Fibroblast of villous mesenchyme (primary cell): Measurements from ENCODE around the gene TPM3. TPM values are rescaled to one million over a fixed set of nuclear protein-coding genes. Genes with fewer than 3 reads are reported as not detected.

ENCODE experiments used
- DNase-seq: peaks from one replicate; pipeline ENCODE4 v3.0.0-alpha.2; 2010; ENCODE audit warnings: low read depth
- H3K4me3 ChIP-seq: 2 replicates; pipeline ENCODE4 v1.5.1; 2011; ENCODE audit warnings: low read depth, mild to moderate bottlenecking, low read length
- CTCF ChIP-seq: IDR thresholded peaks from 2 replicates; pipeline ENCODE4 v1.5.1; 2012; ENCODE audit warnings: low read depth, mild to moderate bottlenecking, low read length; ENCODE audit not compliant: insufficient read depth
- total RNA-seq: library from RNA; depleted of rRNA; stranded (reverse); fragments of >200 nt; gene quantifications from 2 replicates; pipeline ENCODE4 v1.2.3, GENCODE V29; 2012

Gene TPM3
- total RNA-seq, 1 donor: 503 TPM

- TF ChIP-seq CTCF: no peak
- no peak for DNase-seq
- no peak overlapping the region for H3K4me3 ChIP-seq
These were observed 20.7 kb downstream of the TPM3 start for GRCh38 chr1:154171223-154171583.

- no peak for DNase-seq
- no peak for TF ChIP-seq CTCF
These were observed 21.2 kb downstream of the TPM3 start for GRCh38 chr1:154170547-154171222.

GRCh38 chr1:154167461-154167860, 24.4 kb downstream of the TPM3 start:
- no peak for TF ChIP-seq CTCF
- no peak overlapping the region for H3K4me3 ChIP-seq
- DNase-seq: no peak

More at GRCh38 chr1:154170547-154171222, 21.2 kb downstream of the TPM3 start:
- no peak overlapping the region for H3K4me3 ChIP-seq

- no peak for TF ChIP-seq CTCF
- no peak for DNase-seq
- H3K4me3 ChIP-seq: no peak overlapping the region
These were observed 25.7 kb downstream of the TPM3 start for GRCh38 chr1:154166207-154166606.

GRCh38 chr1:154159554-154159953, 32.3 kb downstream of the TPM3 start:
- TF ChIP-seq CTCF: no peak
- no peak for DNase-seq
- H3K4me3 ChIP-seq: no peak overlapping the region

GRCh38 chr1:154158307-154159125, 33.4 kb downstream of the TPM3 start:
- no peak for TF ChIP-seq CTCF
- no peak for DNase-seq
- H3K4me3 ChIP-seq: no peak overlapping the region
